AG10803 (cell line): ENCODE measurements around the gene TLK1.

ENCODE experiments used
- DNase-seq: peaks from one replicate; pipeline ENCODE4 v3.0.0; 2010; ENCODE audit warnings: low read depth
- H3K4me3 ChIP-seq: 2 replicates; pipeline ENCODE4 v1.5.1; 2011; ENCODE audit warnings: mild to moderate bottlenecking, low read length, control low read depth
- TF ChIP-seq, protein P1 (sequence below): conservative IDR thresholded peaks from 2 replicates; pipeline ENCODE4 v1.5.1; 2011; ENCODE audit warnings: mild to moderate bottlenecking, low read length, control low read depth, inconsistent platforms

The TLK1 gene

DNA sequence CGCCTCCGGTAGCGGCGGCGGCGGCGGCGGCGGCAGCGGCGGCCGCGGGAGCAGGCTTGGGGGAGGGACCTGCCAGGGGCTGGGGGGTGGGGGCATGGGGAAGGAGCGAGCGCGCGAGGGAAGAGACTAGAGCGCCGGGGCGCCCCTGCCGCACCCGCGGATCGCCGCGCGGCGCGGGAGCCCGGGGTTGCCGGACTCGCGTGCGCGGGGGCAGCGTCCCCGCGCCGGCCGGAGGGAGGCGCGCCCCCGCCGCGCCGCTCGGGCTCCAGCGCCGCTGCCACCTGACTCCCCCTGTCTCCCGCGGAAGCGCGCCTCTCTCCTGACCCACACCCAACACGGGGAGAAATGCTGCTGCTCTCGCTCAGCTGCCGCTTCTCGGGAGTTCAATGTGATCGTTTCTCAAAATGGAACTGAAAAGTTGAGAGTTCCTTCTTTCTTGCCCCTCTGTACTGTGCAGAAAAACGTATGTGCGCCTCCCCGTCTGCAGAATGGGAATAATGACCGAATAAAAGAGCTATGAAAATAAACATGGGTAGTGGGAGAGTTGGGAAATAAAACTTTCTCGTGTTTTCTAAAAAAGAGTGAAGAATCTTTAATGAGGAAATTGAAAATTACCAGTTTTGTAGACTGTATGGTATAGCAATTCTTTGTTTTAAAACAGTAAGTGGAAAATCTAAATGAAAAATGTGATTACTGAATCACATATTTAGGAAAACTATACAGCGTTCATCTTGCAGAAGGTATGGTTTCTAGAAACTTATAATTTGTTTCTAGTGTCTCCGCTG lies 455 bp upstream of the TLK1 start:
- peak; percentile 59 for DNase-seq
- peak overlapping the region; percentile 86 for H3K4me3 ChIP-seq
- TF ChIP-seq, protein P1, sequence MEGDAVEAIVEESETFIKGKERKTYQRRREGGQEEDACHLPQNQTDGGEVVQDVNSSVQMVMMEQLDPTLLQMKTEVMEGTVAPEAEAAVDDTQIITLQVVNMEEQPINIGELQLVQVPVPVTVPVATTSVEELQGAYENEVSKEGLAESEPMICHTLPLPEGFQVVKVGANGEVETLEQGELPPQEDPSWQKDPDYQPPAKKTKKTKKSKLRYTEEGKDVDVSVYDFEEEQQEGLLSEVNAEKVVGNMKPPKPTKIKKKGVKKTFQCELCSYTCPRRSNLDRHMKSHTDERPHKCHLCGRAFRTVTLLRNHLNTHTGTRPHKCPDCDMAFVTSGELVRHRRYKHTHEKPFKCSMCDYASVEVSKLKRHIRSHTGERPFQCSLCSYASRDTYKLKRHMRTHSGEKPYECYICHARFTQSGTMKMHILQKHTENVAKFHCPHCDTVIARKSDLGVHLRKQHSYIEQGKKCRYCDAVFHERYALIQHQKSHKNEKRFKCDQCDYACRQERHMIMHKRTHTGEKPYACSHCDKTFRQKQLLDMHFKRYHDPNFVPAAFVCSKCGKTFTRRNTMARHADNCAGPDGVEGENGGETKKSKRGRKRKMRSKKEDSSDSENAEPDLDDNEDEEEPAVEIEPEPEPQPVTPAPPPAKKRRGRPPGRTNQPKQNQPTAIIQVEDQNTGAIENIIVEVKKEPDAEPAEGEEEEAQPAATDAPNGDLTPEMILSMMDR, result no peak

- TF ChIP-seq, protein P1, result peak; percentile 63
- peak; percentile 76 for DNase-seq
- H3K4me3 ChIP-seq, result peak overlapping the region; percentile 86
Measured at GRCh38 chr2:171159372-171160118, 1.1 kb downstream of the TLK1 start.

DNA sequence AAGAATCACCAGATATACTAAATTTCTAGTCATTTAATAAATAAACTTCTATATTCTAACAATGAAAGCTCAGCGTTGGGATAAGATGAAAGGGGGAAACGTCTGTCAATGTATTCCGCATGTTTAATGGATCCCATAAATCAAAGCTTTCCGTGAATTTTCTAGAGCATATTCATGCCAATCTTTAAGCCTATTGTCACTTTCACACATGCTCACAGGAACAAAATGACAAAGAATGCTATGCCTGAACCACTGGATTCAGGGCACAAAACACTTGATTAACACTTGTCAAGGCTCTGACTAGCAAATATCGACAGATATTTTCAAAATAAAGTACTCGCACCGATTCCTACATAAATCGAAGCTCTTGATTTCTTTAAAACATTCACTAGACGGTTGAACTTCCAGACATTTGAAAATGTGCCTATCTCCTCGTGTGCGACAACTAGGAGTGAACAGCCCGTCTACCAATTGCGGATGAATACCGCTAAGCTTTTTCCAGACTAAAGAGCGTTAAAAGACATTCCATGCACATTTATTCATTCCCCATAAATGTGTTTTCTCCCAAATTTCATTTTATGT lies 1.8 kb downstream of the TLK1 start:
- TF ChIP-seq, protein P1, result no peak
- DNase-seq, result no peak
- peak overlapping the region; percentile 86 for H3K4me3 ChIP-seq

- peak overlapping the region; percentile 86 for H3K4me3 ChIP-seq
- TF ChIP-seq, protein P1, result no peak
- DNase-seq, result no peak
Measured at GRCh38 chr2:171158036-171158789, 2.5 kb downstream of the TLK1 start.

- TF ChIP-seq, protein P1, result no peak
- no peak overlapping the region for H3K4me3 ChIP-seq
- no peak for DNase-seq
Measured at GRCh38 chr2:171157109-171157500, 3.6 kb downstream of the TLK1 start.

GRCh38 chr2:171154348-171154747 lies 6.3 kb downstream of the TLK1 start:
- TF ChIP-seq, protein P1, result no peak
- no peak for DNase-seq
- H3K4me3 ChIP-seq, result no peak overlapping the region
